Liver (tissue), 3 donors: Measurements from ENCODE around the gene RADIL.

ENCODE experiments used
- ATF3 ChIP-seq: IDR thresholded peaks from 2 replicates; pipeline ENCODE4 v1.6.1; 2016; ENCODE audit warnings: antibody characterized with exemption
- CTCF ChIP-seq: fragments of 150-350 bp; IDR thresholded peaks from 2 replicates; pipeline ENCODE4 v1.5.1; 2017; ENCODE audit warnings: improper control_type of control experiment, low read depth, low read length; ENCODE audit not compliant: missing input control
- EGR1 ChIP-seq, 2 donors: IDR thresholded peaks; 2 replicates each; pipeline ENCODE4 v1.6.1; 2016 to 2018; ENCODE audit warnings: antibody characterized with exemption in 2 of 2, low read depth in 2 of 2
- FOXA2 ChIP-seq: IDR thresholded peaks from 2 replicates; pipeline ENCODE4 v1.6.1; 2016; ENCODE audit warnings: antibody characterized with exemption
- GABPA ChIP-seq, 2 donors: IDR thresholded peaks in 1 of 2; conservative IDR thresholded peaks in 1 of 2; 2 replicates each; pipeline ENCODE4 v1.6.1; 2016; ENCODE audit warnings: antibody characterized with exemption in 2 of 2, mild to moderate bottlenecking in 1 of 2, moderate library complexity in 1 of 2
- HNF4A ChIP-seq, 2 donors: conservative IDR thresholded peaks; 2 replicates each; pipeline ENCODE4 v1.6.1; 2016; ENCODE audit warnings: antibody characterized with exemption in 2 of 2, mild to moderate bottlenecking in 2 of 2
- MAX ChIP-seq: IDR thresholded peaks from 2 replicates; pipeline ENCODE4 v1.6.1; 2016; ENCODE audit warnings: antibody characterized with exemption
- NR2F2 ChIP-seq: IDR thresholded peaks from 2 replicates; pipeline ENCODE4 v1.6.1; 2016; ENCODE audit warnings: antibody characterized with exemption
- RAD21 ChIP-seq, 2 donors: IDR thresholded peaks; 2 replicates each; pipeline ENCODE4 v1.6.1; 2016; ENCODE audit warnings: antibody characterized with exemption in 2 of 2, mild to moderate bottlenecking in 2 of 2
- REST ChIP-seq: IDR thresholded peaks from 2 replicates; pipeline ENCODE4 v1.6.1; 2016; ENCODE audit warnings: antibody characterized with exemption, mild to moderate bottlenecking
- SP1 ChIP-seq: IDR thresholded peaks from 2 replicates; pipeline ENCODE4 v1.6.1; 2018; ENCODE audit warnings: antibody characterized with exemption, mild to moderate bottlenecking
- TAF1 ChIP-seq: conservative IDR thresholded peaks from 2 replicates; pipeline ENCODE4 v1.6.1; 2016; ENCODE audit warnings: antibody characterized with exemption, mild to moderate bottlenecking
- YY1 ChIP-seq: IDR thresholded peaks from 2 replicates; pipeline ENCODE4 v1.6.1; 2016; ENCODE audit warnings: antibody characterized with exemption, mild to moderate bottlenecking
- ZBTB33 ChIP-seq: IDR thresholded peaks from 2 replicates; pipeline ENCODE4 v1.6.1; 2016; ENCODE audit warnings: antibody characterized with exemption
- donor health status: healthy.
- donor health status: healthy.

GRCh38 chr7:4803397-4804241, 79.9 kb downstream of the RADIL start:
- TF ChIP-seq CTCF = no peak
- TF ChIP-seq EGR1 (IDR thresholded peaks at IDR 0.05; ENCODE audit: low read depth in 2 of 2) = no peak
- no peak for TF ChIP-seq REST
- no peak for TF ChIP-seq ZBTB33
- TF ChIP-seq MAX = no peak
- no peak for TF ChIP-seq RAD21 (IDR thresholded peaks at IDR 0.05)
- no peak for TF ChIP-seq SP1
- TF ChIP-seq TAF1 = no peak
- no peak for TF ChIP-seq HNF4A (conservative IDR thresholded peaks at IDR 0.05)
- TF ChIP-seq GABPA (IDR thresholded peaks at IDR 0.05 in 1 of 2, conservative IDR thresholded peaks at IDR 0.05 in 1 of 2) = no peak
- TF ChIP-seq YY1 = no peak
- no peak for TF ChIP-seq ATF3
- TF ChIP-seq NR2F2 = no peak
- no peak for TF ChIP-seq FOXA2
